ENCODE data around the gene KLKB1.

DNA sequence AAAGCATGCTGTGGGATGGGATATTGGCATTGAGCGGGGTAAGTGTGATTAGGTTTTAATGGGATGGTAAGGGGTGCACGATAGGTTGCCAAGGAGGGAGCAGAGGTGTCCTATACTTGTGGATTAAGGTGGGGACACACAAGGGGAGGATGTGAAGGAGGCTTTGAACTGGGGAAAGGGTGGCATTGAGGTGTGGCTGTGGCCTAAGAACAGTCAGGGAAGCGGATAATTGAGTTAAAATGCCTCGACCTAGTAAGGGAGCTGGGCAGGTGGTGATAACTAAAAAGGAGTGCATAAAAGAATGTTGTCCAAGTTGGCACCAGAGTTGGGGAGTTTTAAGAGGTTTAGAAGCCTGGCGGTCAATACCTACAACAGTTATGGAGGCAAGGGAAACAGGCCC is 17.5 kb downstream of the KLKB1 start:
- no peak for TF ChIP-seq POLR2A (IDR thresholded peaks at IDR 0.05)
- TF ChIP-seq, protein P1, sequence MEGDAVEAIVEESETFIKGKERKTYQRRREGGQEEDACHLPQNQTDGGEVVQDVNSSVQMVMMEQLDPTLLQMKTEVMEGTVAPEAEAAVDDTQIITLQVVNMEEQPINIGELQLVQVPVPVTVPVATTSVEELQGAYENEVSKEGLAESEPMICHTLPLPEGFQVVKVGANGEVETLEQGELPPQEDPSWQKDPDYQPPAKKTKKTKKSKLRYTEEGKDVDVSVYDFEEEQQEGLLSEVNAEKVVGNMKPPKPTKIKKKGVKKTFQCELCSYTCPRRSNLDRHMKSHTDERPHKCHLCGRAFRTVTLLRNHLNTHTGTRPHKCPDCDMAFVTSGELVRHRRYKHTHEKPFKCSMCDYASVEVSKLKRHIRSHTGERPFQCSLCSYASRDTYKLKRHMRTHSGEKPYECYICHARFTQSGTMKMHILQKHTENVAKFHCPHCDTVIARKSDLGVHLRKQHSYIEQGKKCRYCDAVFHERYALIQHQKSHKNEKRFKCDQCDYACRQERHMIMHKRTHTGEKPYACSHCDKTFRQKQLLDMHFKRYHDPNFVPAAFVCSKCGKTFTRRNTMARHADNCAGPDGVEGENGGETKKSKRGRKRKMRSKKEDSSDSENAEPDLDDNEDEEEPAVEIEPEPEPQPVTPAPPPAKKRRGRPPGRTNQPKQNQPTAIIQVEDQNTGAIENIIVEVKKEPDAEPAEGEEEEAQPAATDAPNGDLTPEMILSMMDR (IDR thresholded peaks at IDR 0.05), result no peak
